Body of pancreas (tissue), 4 donors: ENCODE measurements around the gene MSANTD2. TPM values are rescaled to one million over a fixed set of nuclear protein-coding genes. Genes with fewer than 3 reads are reported as not detected.

ENCODE experiments used
- ATAC-seq: fragments of 150-250 bp; one replicate; pipeline ENCODE4 v1.9.1; 2016
- DNase-seq, 4 donors: peaks; one replicate each; pipeline ENCODE4 v3.0.0-alpha.2; 2019
- H3K27ac ChIP-seq, 4 donors: fragments of 200-600 bp; sonication (generic); 1 replicate in 3 of 4; 2 replicates in 1 of 4; pipeline versions ENCODE4 v1.5.1 to v1.6.1; 2016 to 2019; ENCODE audit warnings: mild to moderate bottlenecking in 1 of 4, mixed read lengths in 1 of 4, moderate library complexity in 1 of 4
- H3K27me3 ChIP-seq, 2 donors: fragments of 200-600 bp; sonication (generic); one replicate each; pipeline ENCODE4 v1.6.0; 2016; ENCODE audit warnings: mild to moderate bottlenecking in 1 of 2
- H3K36me3 ChIP-seq, 2 donors: fragments of 200-600 bp; sonication (generic); replicated peaks in 1 of 2; 2 replicates each; pipeline ENCODE4 v1.5.1; 2016; ENCODE audit warnings: low read depth in 2 of 2; ENCODE audit not compliant: insufficient read depth in 1 of 2
- H3K4me1 ChIP-seq: fragments of 200-600 bp; sonication (generic); one replicate; pipeline ENCODE4 v1.6.0; 2016
- H3K4me3 ChIP-seq, 2 donors: fragments of 200-600 bp; sonication (generic); 1 replicate in 1 of 2; 2 replicates in 1 of 2; pipeline ENCODE4 v1.5.1; 2016 to 2019
- H3K9me3 ChIP-seq, 3 donors: fragments of 200-600 bp; sonication (generic); 1 replicate in 2 of 3; 2 replicates in 1 of 3; pipeline ENCODE4 v1.5.1; 2016
- POLR2A ChIP-seq, 3 donors: fragments of 450-650 bp; IDR thresholded peaks; one replicate each; pipeline ENCODE4 v1.6.1; 2016; ENCODE audit warnings: antibody characterized with exemption in 3 of 3, mild to moderate bottlenecking in 2 of 3
- WGBS, 2 donors: methylation state at CpG; one replicate each; pipeline ENCODE4 v1.1.5; 2017; 5-methylcytosine and 5-hydroxymethylcytosine counted together
- intact Hi-C: fragments of 100-400 bp; cut with DNase I; formaldehyde crosslinking; loops from one replicate; pipeline ENCODE4 v1.15.1; 2023
- total RNA-seq, 2 donors: library from RNA; depleted of rRNA; stranded (reverse); fragments of >200 nt; gene quantifications; one replicate each; pipeline ENCODE4 v1.1.0, GENCODE V29; 2016
- TF ChIP-seq, protein P1 (sequence below), 7 experiments: fragments of 450-650 bp in 4 of 7; fragments of 200-600 bp in 3 of 7; sonication (generic) in 3 of 7; IDR thresholded peaks; one replicate each; pipeline ENCODE4 v1.5.1; 2016 to 2019; ENCODE audit warnings: antibody characterized with exemption in 7 of 7

Gene MSANTD2
- total RNA-seq, 2 donors from 2014 or later = 13.0 to 23.7 TPM

GRCh38 chr11:124799348-124800225 is 619 bp downstream of the MSANTD2 start:
- no peaks in the 10 kb centered on the region for H3K27me3 ChIP-seq
- TF ChIP-seq, protein P1, sequence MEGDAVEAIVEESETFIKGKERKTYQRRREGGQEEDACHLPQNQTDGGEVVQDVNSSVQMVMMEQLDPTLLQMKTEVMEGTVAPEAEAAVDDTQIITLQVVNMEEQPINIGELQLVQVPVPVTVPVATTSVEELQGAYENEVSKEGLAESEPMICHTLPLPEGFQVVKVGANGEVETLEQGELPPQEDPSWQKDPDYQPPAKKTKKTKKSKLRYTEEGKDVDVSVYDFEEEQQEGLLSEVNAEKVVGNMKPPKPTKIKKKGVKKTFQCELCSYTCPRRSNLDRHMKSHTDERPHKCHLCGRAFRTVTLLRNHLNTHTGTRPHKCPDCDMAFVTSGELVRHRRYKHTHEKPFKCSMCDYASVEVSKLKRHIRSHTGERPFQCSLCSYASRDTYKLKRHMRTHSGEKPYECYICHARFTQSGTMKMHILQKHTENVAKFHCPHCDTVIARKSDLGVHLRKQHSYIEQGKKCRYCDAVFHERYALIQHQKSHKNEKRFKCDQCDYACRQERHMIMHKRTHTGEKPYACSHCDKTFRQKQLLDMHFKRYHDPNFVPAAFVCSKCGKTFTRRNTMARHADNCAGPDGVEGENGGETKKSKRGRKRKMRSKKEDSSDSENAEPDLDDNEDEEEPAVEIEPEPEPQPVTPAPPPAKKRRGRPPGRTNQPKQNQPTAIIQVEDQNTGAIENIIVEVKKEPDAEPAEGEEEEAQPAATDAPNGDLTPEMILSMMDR (IDR thresholded peaks at IDR 0.05) = no peak
- TF ChIP-seq POLR2A (IDR thresholded peaks at IDR 0.05) = no peak
- H3K9me3 ChIP-seq = no peaks in the 10 kb centered on the region
- peaks cover 20% of the 10 kb centered on the region for H3K4me1 ChIP-seq
- intact Hi-C loops = no loop called here
- DNase-seq (peak; percentile 23 to 31 (median 24)), ATAC-seq (peak; percentile 49)
- H3K36me3 ChIP-seq = no peaks in the 10 kb centered on the region
- H3K27ac ChIP-seq = peak overlapping the region; percentile 92 to 97 (median 94)
- H3K4me3 ChIP-seq = peak overlapping the region; percentile 55 to 69
- WGBS, 2 donors = 0% methylated on average over 17 to 67 of the region's 83 CpGs

GRCh38 chr11:124798991-124799347 is 1.2 kb downstream of the MSANTD2 start:
- no peak for TF ChIP-seq POLR2A (IDR thresholded peaks at IDR 0.05)
- TF ChIP-seq, protein P1 (IDR thresholded peaks at IDR 0.05) = no peak
- peak overlapping the region in 1 of 2 donors; percentile 55 for H3K4me3 ChIP-seq
- peak overlapping the region in 3 of 4 donors; percentile 92 to 97 (median 94) for H3K27ac ChIP-seq
- no peaks in the 10 kb centered on the region for H3K36me3 ChIP-seq
- intact Hi-C loops = no loop called here
- no peaks in the 10 kb centered on the region for H3K9me3 ChIP-seq
- 1 to 6% methylated on average over 8 of the region's 8 CpGs for WGBS, 2 donors
- H3K27me3 ChIP-seq = no peaks in the 10 kb centered on the region
- peaks cover 20% of the 10 kb centered on the region for H3K4me1 ChIP-seq
- ATAC-seq (no peak), DNase-seq (no peak)

DNA sequence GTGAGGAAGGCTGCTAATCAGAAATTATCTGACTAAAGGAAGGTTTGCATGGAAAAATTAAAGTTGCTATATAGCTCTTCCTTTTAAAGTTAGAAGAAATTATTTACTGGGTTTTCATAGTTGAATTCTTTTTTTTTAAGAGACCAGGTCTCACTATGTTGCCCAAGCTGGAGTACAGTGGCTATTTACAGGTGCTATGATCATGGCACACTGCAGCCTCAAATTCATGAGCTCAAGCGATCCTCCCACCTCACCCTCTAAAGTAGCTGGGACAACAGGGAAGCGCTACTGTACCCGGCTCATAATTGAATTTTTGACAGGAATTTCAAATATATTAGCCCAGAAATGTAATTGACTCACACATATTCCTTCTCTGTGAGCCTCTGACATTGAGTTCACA is 3.9 kb downstream of the MSANTD2 start:
- intact Hi-C loops = no loop called here
- Histone ChIP-seq H3K36me3 (no peaks in the 10 kb centered on the region), H3K27ac (no peak overlapping the region), H3K27me3 (no peaks in the 10 kb centered on the region), H3K4me1 (peaks cover 25% of the 10 kb centered on the region), H3K4me3 (no peak overlapping the region), H3K9me3 (no peaks in the 10 kb centered on the region)
- no peak for TF ChIP-seq POLR2A (IDR thresholded peaks at IDR 0.05)
- TF ChIP-seq, protein P1 (IDR thresholded peaks at IDR 0.05) = no peak
- ATAC-seq (no peak), DNase-seq (no peak)
- 78 to 89% methylated on average over 3 of the region's 3 CpGs for WGBS, 2 donors

- Histone ChIP-seq H3K4me3 (no peak overlapping the region), H3K27ac (no peak overlapping the region), H3K9me3 (no peaks in the 10 kb centered on the region), H3K27me3 (no peaks in the 10 kb centered on the region), H3K36me3 (no peaks in the 10 kb centered on the region), H3K4me1 (peaks cover 14% of the 10 kb centered on the region)
- ATAC-seq (peak; percentile 55), DNase-seq (peak; percentile 20 to 51 (median 32))
- intact Hi-C loops = no loop called here
- TF ChIP-seq, protein P1 (IDR thresholded peaks at IDR 0.05) = peak; percentile 40 to 69 (median 63)
- TF ChIP-seq POLR2A (IDR thresholded peaks at IDR 0.05) = no peak
- 81 to 89% methylated on average over 2 of the region's 2 CpGs for WGBS, 2 donors
These were observed 6.5 kb downstream of the MSANTD2 start for GRCh38 chr11:124793466-124794278.
